Activated CD8-positive, alpha-beta T cell treated with anti-CD3 and anti-CD28 coated beads, Interleukin-2, amount 10 ng/mL, durations not matched to agents 7 days and 5 days (primary cell): ENCODE results near the gene FOXE3. TPM values are rescaled to one million over a fixed set of nuclear protein-coding genes. Genes with fewer than 3 reads are reported as not detected.

Source experiments
- ATAC-seq: fragments of 150-1000 bp; cut with Tn5 transposase; one replicate; pipeline ENCODE4 v1.10.0; 2021; ENCODE audit warnings: moderate library complexity
- CTCF ChIA-PET: fragments of 350-600 bp; sonication (Branson Sonifier 250); formaldehyde crosslinking; loops from one replicate; lab custom pipeline; 2021; ENCODE audit warnings: antibody characterized with exemption; lab: Charles Lee
- POLR2A ChIA-PET: fragments of 350-600 bp; sonication (Branson Sonifier 250); formaldehyde crosslinking; loops from one replicate; lab custom pipeline; 2021; ENCODE audit warnings: antibody characterized with exemption; lab: Charles Lee
- DNase-seq: peaks from one replicate; pipeline ENCODE4 v3.0.0-alpha.2; 2020
- H3K27ac Mint-ChIP-seq: one replicate; pipeline ENCODE4 v1.8.0; 2021; ENCODE audit warnings: mild to moderate bottlenecking, mixed read lengths
- H3K27me3 Mint-ChIP-seq: one replicate; pipeline ENCODE4 v1.8.0; 2021; ENCODE audit warnings: low read depth, mixed read lengths
- H3K36me3 Mint-ChIP-seq: one replicate; pipeline ENCODE4 v1.8.0; 2021; ENCODE audit warnings: low read depth, mixed read lengths
- H3K4me1 Mint-ChIP-seq: one replicate; pipeline ENCODE4 v1.8.0; 2021; ENCODE audit warnings: low read depth, mixed read lengths
- H3K4me3 Mint-ChIP-seq: one replicate; pipeline ENCODE4 v1.8.0; 2021; ENCODE audit warnings: mild to moderate bottlenecking, mixed read lengths
- H3K9me3 Mint-ChIP-seq: one replicate; pipeline ENCODE4 v1.8.0; 2022; ENCODE audit warnings: mixed read lengths; ENCODE audit not compliant: insufficient read depth
- total RNA-seq, 2 experiments: library from RNA; stranded (reverse); gene quantifications; one replicate each; pipeline ENCODE4 v1.2.3, GENCODE V29; 2021

FOXE3 gene
- total RNA-seq, 2 experiments from 2014 or later, result not detected

DNA sequence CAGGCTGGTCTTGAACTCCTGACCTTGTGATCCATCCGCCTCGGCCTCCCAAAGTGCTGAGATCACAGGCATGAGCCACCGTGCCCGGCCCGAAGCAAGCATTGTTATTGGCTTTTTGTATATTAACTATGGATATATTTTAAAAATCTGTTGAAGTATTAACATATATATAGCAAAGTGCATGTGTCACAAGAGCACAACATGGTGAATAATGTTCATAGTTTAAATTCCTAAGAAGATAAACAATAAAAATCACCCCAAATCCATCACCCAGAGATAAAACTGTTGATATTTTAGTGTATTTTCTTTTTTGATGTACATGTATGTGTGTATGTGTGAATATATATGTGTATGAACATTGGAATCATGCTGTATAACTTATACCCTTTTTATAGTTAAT is 9.1 kb upstream of the FOXE3 start:
- peaks cover 32% of the 10 kb centered on the region for H3K27me3 Mint-ChIP-seq
- ChIA-PET POLR2A (no interaction called here), CTCF (interaction anchor here (2.8 kb wide), 1 partner anchor 31 kb away, joined by 12 read pairs; the partner anchor contains the start of gene FOXD2)
- H3K27ac Mint-ChIP-seq, result no peak overlapping the region
- DNase-seq, result no peak
- no peaks in the 10 kb centered on the region for H3K9me3 Mint-ChIP-seq
- no peaks in the 10 kb centered on the region for H3K4me1 Mint-ChIP-seq
- ATAC-seq, result no peak
- no peaks in the 10 kb centered on the region for H3K36me3 Mint-ChIP-seq
- no peak overlapping the region for H3K4me3 Mint-ChIP-seq

DNA sequence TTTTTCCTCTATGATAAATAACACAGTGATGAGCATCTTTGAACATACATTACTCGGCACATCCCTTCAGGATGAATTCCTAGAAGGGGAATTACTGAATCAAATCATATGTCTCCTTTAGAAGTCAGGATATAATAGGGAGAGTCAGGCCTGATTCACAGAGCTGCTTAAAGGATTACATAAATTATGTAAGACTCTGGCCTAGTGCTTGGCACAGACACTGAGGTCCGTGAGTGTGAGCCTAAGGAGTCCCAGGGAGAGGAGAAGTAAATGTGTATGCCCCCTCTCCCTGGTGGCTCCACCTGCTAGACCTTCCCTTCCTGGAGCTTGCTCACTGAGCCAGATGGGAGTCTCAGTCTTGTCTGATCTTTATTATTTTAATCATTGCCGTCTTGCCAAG is 8.6 kb upstream of the FOXE3 start:
- no peaks in the 10 kb centered on the region for H3K9me3 Mint-ChIP-seq
- H3K27me3 Mint-ChIP-seq, result peaks cover 28% of the 10 kb centered on the region
- H3K4me1 Mint-ChIP-seq, result no peaks in the 10 kb centered on the region
- POLR2A ChIA-PET, result no interaction called here
- no peak for ATAC-seq
- DNase-seq, result no peak
- CTCF ChIA-PET, result interaction anchor here (0.6 to 2.8 kb wide), 2 partner anchors 30 to 404 kb away, joined by 3 to 12 read pairs; partner anchors contain the start of gene FOXD2
- H3K27ac Mint-ChIP-seq, result no peak overlapping the region
- H3K36me3 Mint-ChIP-seq, result no peaks in the 10 kb centered on the region
- no peak overlapping the region for H3K4me3 Mint-ChIP-seq

DNA sequence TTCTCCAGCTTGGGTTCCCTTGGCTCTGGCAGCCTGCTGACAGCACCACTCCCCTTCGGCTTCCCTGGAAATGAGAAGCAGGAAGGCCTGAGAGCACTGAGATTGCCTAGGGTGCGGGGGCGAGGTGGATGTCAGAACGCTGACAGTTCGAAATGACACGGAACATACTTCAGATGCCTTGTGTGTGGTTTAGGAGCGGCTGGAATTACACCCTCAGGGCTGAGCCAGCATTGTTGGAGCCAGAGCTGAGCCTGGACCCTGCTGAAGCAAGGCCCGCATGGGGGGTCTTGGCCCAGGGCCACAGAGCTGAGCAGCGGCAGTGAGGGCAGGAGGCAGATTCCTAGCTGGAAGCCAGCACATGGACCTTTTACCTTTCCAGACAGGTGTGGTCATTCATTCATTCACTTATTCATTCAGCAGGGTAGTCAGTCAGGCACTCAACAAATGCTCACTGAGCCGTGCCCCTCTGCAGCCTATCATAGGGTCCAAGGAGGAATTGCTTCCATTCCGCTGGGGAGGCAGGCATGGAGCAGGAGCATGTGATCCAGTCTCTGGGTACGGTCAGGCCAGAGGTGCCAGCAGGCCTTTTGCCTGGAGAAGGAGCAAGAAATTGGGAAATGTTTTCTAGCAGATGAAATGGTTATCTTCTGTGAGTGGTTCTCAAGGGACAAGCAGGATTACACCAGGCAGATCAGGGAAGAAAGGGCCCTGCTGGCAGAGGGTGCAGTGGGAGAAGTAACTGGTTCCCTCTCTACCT is 6.6 kb upstream of the FOXE3 start:
- no peak for DNase-seq
- ATAC-seq, result no peak
- Mint-ChIP-seq H3K36me3 (no peaks in the 10 kb centered on the region), H3K27ac (no peak overlapping the region), H3K9me3 (no peaks in the 10 kb centered on the region), H3K27me3 (peaks cover 35% of the 10 kb centered on the region), H3K4me1 (no peaks in the 10 kb centered on the region), H3K4me3 (no peak overlapping the region)
- POLR2A ChIA-PET, result no interaction called here
- CTCF ChIA-PET, result no interaction called here

DNA sequence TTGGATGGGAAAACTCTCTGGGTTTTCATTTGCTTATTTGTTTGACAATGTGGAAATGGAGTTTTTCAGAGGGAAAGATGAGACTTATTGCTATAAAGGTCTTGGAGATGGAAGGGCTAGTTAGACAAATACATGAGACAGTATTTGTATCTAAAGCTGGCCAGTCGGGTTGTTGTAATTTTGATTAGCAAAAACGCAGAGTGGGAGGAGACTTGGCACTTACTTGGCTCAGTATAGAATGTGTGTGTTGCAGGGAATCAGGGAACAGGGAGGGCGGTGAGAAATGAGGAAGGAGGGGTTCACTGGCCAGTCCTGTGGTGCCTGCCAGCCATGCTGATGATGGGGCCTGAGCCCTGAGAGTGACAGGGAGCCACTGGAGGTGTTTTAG is 6.0 kb upstream of the FOXE3 start:
- DNase-seq (no peak), ATAC-seq (no peak)
- Mint-ChIP-seq H3K27me3 (peaks cover 39% of the 10 kb centered on the region), H3K4me3 (no peak overlapping the region), H3K27ac (no peak overlapping the region), H3K4me1 (no peaks in the 10 kb centered on the region), H3K9me3 (no peaks in the 10 kb centered on the region), H3K36me3 (no peaks in the 10 kb centered on the region)
- POLR2A ChIA-PET, result no interaction called here
- CTCF ChIA-PET, result no interaction called here

DNA sequence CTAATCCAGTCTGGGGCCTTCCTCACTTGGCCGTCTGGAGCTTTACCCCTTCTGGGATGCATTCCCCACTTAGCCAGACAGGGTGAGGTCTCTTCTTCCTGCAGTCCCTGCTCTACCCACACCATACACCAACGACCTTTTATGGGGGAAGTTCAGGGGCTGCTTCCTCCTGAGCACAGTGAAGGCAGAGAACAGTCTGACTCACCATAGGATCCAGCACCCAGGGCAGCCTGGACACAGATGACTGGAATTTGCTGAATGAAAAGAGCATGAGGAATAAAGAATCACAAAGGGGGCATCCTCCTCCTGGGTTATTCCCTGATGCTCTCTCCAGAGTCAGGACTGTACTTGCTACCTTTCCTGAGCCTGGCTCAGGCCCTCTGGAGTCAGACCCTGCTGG is 4.6 kb upstream of the FOXE3 start:
- POLR2A ChIA-PET, result no interaction called here
- H3K27me3 Mint-ChIP-seq, result peaks cover 38% of the 10 kb centered on the region
- peaks cover under 1% of the 10 kb centered on the region for H3K4me1 Mint-ChIP-seq
- no peak overlapping the region for H3K27ac Mint-ChIP-seq
- ATAC-seq, result no peak
- no peak overlapping the region for H3K4me3 Mint-ChIP-seq
- CTCF ChIA-PET, result no interaction called here
- H3K36me3 Mint-ChIP-seq, result no peaks in the 10 kb centered on the region
- no peaks in the 10 kb centered on the region for H3K9me3 Mint-ChIP-seq
- no peak for DNase-seq

DNA sequence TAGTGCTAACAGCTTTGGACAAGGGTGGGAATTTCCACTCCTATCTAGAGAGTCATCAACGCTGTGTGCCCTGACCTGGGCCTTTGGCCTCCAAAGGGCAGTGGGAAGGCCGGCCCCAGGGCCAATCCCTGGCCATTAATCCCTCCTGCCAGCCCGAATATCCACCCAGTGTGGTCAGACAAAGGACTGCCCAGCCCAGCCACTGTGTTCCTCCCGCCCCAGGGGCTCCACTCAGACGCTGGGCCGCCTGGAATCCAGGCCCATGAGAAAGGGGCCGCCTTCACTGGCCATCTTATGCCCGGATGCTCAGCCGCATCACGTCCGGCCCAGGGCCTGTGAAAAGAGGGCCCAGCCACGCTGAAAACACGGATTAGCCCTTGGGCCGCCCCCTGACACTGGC is 3.6 kb upstream of the FOXE3 start:
- no peaks in the 10 kb centered on the region for H3K36me3 Mint-ChIP-seq
- peaks cover 44% of the 10 kb centered on the region for H3K27me3 Mint-ChIP-seq
- no peak overlapping the region for H3K27ac Mint-ChIP-seq
- ChIA-PET POLR2A (no interaction called here), CTCF (no interaction called here)
- ATAC-seq (no peak), DNase-seq (no peak)
- no peaks in the 10 kb centered on the region for H3K9me3 Mint-ChIP-seq
- peaks cover 5% of the 10 kb centered on the region for H3K4me1 Mint-ChIP-seq
- no peak overlapping the region for H3K4me3 Mint-ChIP-seq

DNA sequence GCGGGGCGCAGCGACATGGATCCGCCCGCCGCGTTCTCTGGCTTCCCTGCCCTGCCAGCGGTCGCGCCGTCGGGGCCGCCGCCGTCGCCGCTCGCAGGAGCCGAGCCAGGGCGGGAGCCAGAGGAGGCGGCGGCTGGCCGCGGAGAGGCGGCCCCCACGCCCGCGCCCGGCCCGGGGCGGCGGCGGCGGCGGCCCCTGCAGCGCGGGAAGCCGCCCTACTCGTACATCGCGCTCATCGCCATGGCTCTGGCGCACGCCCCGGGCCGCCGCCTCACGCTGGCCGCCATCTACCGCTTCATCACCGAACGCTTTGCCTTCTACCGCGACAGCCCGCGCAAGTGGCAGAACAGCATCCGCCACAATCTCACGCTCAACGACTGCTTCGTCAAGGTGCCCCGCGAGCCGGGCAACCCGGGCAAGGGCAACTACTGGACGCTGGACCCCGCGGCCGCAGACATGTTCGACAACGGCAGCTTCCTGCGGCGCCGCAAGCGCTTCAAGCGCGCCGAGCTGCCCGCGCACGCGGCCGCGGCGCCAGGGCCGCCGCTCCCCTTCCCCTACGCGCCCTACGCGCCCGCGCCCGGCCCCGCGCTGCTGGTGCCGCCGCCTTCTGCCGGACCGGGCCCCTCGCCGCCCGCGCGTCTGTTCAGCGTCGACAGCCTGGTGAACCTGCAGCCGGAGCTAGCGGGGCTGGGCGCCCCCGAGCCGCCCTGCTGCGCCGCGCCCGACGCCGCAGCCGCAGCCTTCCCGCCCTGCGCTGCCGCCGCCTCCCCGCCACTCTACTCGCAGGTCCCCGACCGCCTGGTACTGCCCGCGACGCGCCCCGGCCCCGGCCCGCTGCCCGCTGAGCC is 459 bp downstream of the FOXE3 start:
- CTCF ChIA-PET, result interaction anchor here (1.0 to 2.5 kb wide), 2 partner anchors 15 to 21 kb away, joined by 3 to 10 read pairs; partner anchors contain the start of gene FOXD2
- Mint-ChIP-seq H3K27ac (no peak overlapping the region), H3K4me3 (peak overlapping the region; percentile 39), H3K4me1 (peaks cover 7% of the 10 kb centered on the region), H3K9me3 (no peaks in the 10 kb centered on the region), H3K36me3 (no peaks in the 10 kb centered on the region), H3K27me3 (peaks cover 51% of the 10 kb centered on the region)
- ATAC-seq, result peak; percentile 57
- no peak for DNase-seq
- POLR2A ChIA-PET, result no interaction called here

DNA sequence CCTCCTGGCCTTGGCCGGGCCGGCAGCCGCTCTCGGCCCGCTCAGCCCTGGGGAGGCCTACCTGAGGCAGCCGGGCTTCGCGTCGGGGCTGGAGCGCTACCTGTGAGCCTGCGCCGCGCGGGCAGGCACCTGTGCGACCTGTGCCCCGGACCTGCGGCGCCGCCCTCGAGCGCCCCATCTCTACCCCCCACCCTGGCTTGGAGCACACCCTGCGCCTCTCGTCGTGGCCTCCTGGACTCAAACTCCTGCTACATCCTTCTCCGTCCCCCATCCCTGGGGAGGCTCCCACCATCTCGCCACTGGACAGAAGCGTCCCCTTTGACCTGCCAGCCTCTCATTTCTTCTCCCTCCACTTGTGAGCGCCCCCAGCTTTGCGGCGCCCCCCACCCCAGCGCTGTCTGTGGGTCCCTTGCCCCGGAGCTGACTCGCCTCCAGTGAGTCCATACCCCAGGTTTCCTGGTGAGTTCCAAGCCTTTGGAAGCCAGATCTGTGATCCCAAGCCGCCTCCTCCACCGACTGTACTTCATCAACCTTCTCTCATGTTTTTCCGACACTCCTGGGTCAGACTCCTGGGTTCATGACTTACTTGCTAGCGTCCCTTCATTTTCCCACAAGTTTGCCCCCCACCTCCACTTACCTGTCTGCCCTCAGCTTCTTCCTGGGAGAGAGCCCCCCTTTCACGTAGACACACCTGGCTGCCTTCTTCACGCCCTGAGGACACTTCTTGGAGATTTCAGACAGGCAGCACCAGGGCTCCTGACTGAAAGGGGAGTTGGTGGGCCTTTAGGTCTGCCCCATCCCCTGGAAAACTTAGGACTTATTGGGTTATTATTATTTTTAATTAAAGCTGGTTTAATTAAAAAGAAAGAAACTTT is 1.3 kb downstream of the FOXE3 start:
- ChIA-PET POLR2A (no interaction called here), CTCF (interaction anchor here (1.0 to 2.5 kb wide), 5 partner anchors 14 to 308 kb away, joined by 3 to 10 read pairs (median 4); partner anchors contain the start of gene FOXD2)
- Mint-ChIP-seq H3K27me3 (peaks cover 51% of the 10 kb centered on the region), H3K9me3 (no peaks in the 10 kb centered on the region), H3K4me1 (peaks cover 7% of the 10 kb centered on the region), H3K36me3 (no peaks in the 10 kb centered on the region), H3K27ac (no peak overlapping the region), H3K4me3 (no peak overlapping the region)
- peak; percentile 40 for ATAC-seq
- no peak for DNase-seq

DNA sequence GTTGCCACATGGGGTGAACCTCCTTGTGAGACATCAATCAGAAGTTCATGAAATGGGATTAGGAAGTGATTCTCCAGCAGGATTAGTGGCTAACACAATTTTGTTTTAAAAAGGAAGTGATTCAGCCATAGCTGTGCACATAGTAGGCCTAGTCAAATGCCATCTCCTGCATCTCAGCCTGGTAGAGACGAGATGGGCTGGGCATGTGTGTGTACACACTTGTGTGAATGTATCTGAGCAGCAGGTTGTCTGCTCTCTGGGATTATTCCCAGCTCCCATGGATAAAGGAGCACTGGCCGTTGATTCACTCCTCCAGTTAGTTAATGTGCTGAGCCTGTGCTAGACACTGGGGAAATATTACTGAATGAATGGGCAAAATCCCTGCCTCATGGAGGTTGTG is 2.0 kb downstream of the FOXE3 start:
- Mint-ChIP-seq H3K4me3 (no peak overlapping the region), H3K27ac (no peak overlapping the region), H3K27me3 (peaks cover 51% of the 10 kb centered on the region), H3K36me3 (no peaks in the 10 kb centered on the region), H3K9me3 (no peaks in the 10 kb centered on the region), H3K4me1 (peaks cover 7% of the 10 kb centered on the region)
- no peak for ATAC-seq
- ChIA-PET CTCF (interaction anchor here (1.1 to 2.5 kb wide), 4 partner anchors 14 to 308 kb away, joined by 4 to 10 read pairs (median 4); partner anchors contain the start of gene FOXD2), POLR2A (no interaction called here)
- no peak for DNase-seq

DNA sequence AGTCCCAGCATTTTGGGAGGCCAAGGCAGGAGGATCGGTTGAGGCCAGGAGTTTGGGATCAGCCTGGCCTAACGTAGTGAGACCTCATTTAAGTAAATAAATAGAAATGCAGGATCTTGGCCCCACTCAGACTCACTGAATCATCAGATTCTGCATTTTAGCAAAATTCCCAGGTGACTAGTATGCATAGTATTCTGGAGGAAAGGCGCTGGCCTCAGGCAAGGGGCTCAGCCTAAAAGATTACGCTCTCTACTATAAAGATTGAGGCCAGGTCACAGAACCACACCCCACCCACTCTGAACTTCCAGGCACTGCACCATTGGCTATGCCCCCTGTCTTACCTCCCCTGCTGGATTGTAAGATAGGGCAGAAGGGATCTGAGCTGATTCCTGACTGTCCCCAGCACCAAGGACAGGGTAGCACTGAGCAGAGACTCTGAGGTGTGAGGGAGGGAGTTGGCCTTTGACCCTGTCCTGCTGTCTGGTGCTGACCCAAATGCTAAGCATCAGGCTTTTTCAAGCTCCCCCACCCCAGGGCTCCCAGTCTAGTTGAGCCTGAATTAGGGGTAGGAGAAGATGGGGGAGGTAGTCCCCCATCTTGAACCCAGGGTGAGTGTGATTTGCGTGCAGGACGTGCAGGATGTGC is 2.7 kb downstream of the FOXE3 start:
- Mint-ChIP-seq H3K9me3 (no peaks in the 10 kb centered on the region), H3K4me1 (peaks cover 7% of the 10 kb centered on the region), H3K27me3 (peaks cover 49% of the 10 kb centered on the region), H3K27ac (no peak overlapping the region), H3K36me3 (no peaks in the 10 kb centered on the region), H3K4me3 (no peak overlapping the region)
- ChIA-PET POLR2A (no interaction called here), CTCF (interaction anchor here (1.3 to 2.5 kb wide), 4 partner anchors 13 to 292 kb away, joined by 3 to 10 read pairs (median 4); partner anchors contain the start of gene FOXD2)
- ATAC-seq (no peak), DNase-seq (no peak)

DNA sequence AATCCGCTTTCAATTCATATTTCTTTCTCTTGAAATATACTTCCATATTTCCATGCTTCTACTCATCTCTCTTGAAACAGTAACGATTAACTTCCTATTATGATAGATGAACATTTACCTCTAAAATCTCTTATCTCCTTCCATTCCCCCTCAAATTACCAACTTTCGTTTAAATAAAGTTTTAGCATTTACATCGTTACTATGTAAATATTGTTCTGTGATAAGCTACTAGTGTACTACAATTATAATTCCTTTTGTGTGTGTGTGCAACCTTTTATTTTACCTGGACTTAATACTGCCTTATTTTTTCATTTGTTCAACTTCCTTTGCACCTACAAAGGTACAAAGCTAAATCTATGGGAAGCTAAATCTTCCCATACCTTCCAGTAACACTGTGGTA is 4.5 kb downstream of the FOXE3 start:
- peaks cover 7% of the 10 kb centered on the region for H3K4me1 Mint-ChIP-seq
- no peak overlapping the region for H3K4me3 Mint-ChIP-seq
- H3K27me3 Mint-ChIP-seq, result peaks cover 40% of the 10 kb centered on the region
- POLR2A ChIA-PET, result no interaction called here
- no peak overlapping the region for H3K27ac Mint-ChIP-seq
- no peaks in the 10 kb centered on the region for H3K9me3 Mint-ChIP-seq
- H3K36me3 Mint-ChIP-seq, result no peaks in the 10 kb centered on the region
- CTCF ChIA-PET, result interaction anchor here (1.4 to 1.8 kb wide), 3 partner anchors 16 to 305 kb away, joined by 3 to 5 read pairs (median 4); partner anchors contain the start of gene FOXD2
- ATAC-seq (no peak), DNase-seq (no peak)
